GM12878 (cell line): ENCODE measurements around the gene LRWD1. TPM values are rescaled to one million over a fixed set of nuclear protein-coding genes. Genes with fewer than 3 reads are reported as not detected.

Source experiments
- ATAC-seq: fragments of 200-7000 bp; cut with Tn5 transposase; 3 replicates; pipeline ENCODE4 v1.9.1; 2020; ENCODE audit warnings: mild to moderate bottlenecking, moderate library complexity
- BruUV-seq: library from RNA; stranded (reverse); fragments of 400-500 nt; replicated peaks from 2 replicates; lab custom pipeline; 2021; lab: Mats Ljungman, UMichigan
- CTCF ChIA-PET: fragments of 300-600 bp; sonication (Branson Sonifier 250); formaldehyde crosslinking; extraction: SDS; loops from one replicate; lab custom pipeline; 2021; ENCODE audit warnings: inconsistent platforms; lab: Yijun Ruan, JAX
- POLR2A ChIA-PET: fragments of 350-600 bp; formaldehyde crosslinking; extraction: SDS; loops from one replicate; lab custom pipeline; 2021; ENCODE audit warnings: inconsistent platforms; lab: Charles Lee
- RAD21 ChIA-PET: fragments of 300-600 bp; sonication (Branson Sonifier 250); formaldehyde crosslinking; loops from one replicate; lab custom pipeline; 2023; ENCODE audit warnings: antibody characterized with exemption; ENCODE audit not compliant: unreplicated experiment; lab: Charles Lee
- SMC1A ChIA-PET: fragments of 300-600 bp; sonication (Branson Sonifier 250); formaldehyde crosslinking; loops from one replicate; lab custom pipeline; 2023; ENCODE audit not compliant: unreplicated experiment, uncharacterized antibody; lab: Charles Lee
- DNase-seq: peaks from one replicate; pipeline ENCODE4 v3.0.0-alpha.2; 2011; ENCODE audit warnings: low read depth, low spot score
- FAIRE-seq: peaks from 3 replicates; lab custom pipeline; 2011; peaks lifted over from hg19 to GRCh38; lab: Jason Lieb, UNC
- H2AFZ ChIP-seq: 2 replicates; pipeline ENCODE4 v1.6.0; 2011; ENCODE audit warnings: low read depth, low read length, control low read depth; ENCODE audit not compliant: control insufficient read depth
- H3K27ac ChIP-seq: 2 replicates; pipeline ENCODE4 v1.5.1; 2011; ENCODE audit warnings: control low read depth; ENCODE audit not compliant: control insufficient read depth, insufficient read depth
- H3K27me3 ChIP-seq, 2 experiments: replicated peaks in 1 of 2; 2 replicates each; pipeline versions ENCODE4 v1.6.0 to v1.6.1; 2011; ENCODE audit warnings: low read length in 1 of 2; ENCODE audit not compliant: control insufficient read depth in 2 of 2, insufficient read depth in 2 of 2
- H3K36me3 ChIP-seq, 2 experiments: 2 replicates each; pipeline ENCODE4 v1.5.1; 2011; ENCODE audit warnings: low read length in 1 of 2; ENCODE audit not compliant: control insufficient read depth in 2 of 2, insufficient read depth in 2 of 2
- H3K4me1 ChIP-seq: 2 replicates; pipeline ENCODE4 v1.6.1; 2011; ENCODE audit warnings: mild to moderate bottlenecking, low read length, moderate library complexity, mixed read lengths; ENCODE audit not compliant: control insufficient read depth, insufficient read depth
- H3K4me2 ChIP-seq: 2 replicates; pipeline ENCODE4 v1.6.0; 2011; ENCODE audit warnings: control low read depth; ENCODE audit not compliant: control insufficient read depth, insufficient read depth
- H3K4me3 ChIP-seq: fragments of 200-600 bp; sonication (generic); 2 replicates; pipeline ENCODE4 v1.5.1; 2016
- H3K79me2 ChIP-seq: 2 replicates; pipeline ENCODE4 v1.6.0; 2011; ENCODE audit warnings: low read length; ENCODE audit not compliant: control insufficient read depth, insufficient read depth
- H3K9ac ChIP-seq: 2 replicates; pipeline ENCODE4 v1.8.0; 2011; ENCODE audit warnings: low read length, control low read depth, mixed read lengths; ENCODE audit not compliant: control insufficient read depth, insufficient read depth
- H3K9me3 ChIP-seq: replicated peaks from 3 replicates; pipeline ENCODE4 v1.5.1; 2011; ENCODE audit warnings: mild to moderate bottlenecking, low read length; ENCODE audit not compliant: control insufficient read depth, insufficient read depth
- H4K20me1 ChIP-seq: 2 replicates; pipeline ENCODE4 v1.6.0; 2011; ENCODE audit not compliant: control insufficient read depth, insufficient read depth
- BHLHE40 ChIP-seq, 2 experiments: fragments of 450-650 bp in 1 of 2; IDR thresholded peaks; 2 replicates each; pipeline ENCODE4 v1.6.1; 2011 to 2017; ENCODE audit warnings: low read depth in 2 of 2, borderline replicate concordance in 1 of 2, improper control_type of control experiment in 1 of 2, low read length in 1 of 2, mild to moderate bottlenecking in 1 of 2
- CBFB ChIP-seq: IDR thresholded peaks from 2 replicates; pipeline ENCODE4 v1.6.1; 2016; ENCODE audit warnings: antibody characterized with exemption, low read depth
- CREM ChIP-seq: IDR thresholded peaks from 2 replicates; pipeline ENCODE4 v1.6.1; 2014; ENCODE audit warnings: antibody characterized with exemption, low read depth
- E2F8 ChIP-seq: fragments of 450-650 bp; IDR thresholded peaks from 2 replicates; pipeline ENCODE4 v1.6.1; 2018; ENCODE audit warnings: mild to moderate bottlenecking, low read depth, moderate library complexity; ENCODE audit not compliant: partially characterized antibody
- KLF5 ChIP-seq: fragments of 450-650 bp; IDR thresholded peaks from 2 replicates; pipeline ENCODE4 v1.6.1; 2014; ENCODE audit warnings: mild to moderate bottlenecking; ENCODE audit not compliant: partially characterized antibody
- MTA2 ChIP-seq: fragments of 450-650 bp; IDR thresholded peaks from 2 replicates; pipeline ENCODE4 v1.6.1; 2016; ENCODE audit warnings: low read depth, mild to moderate bottlenecking, moderate library complexity
- PKNOX1 ChIP-seq: fragments of 450-650 bp; IDR thresholded peaks from 2 replicates; pipeline ENCODE4 v1.6.1; 2016; ENCODE audit warnings: mild to moderate bottlenecking
- RAD21 ChIP-seq: IDR thresholded peaks from 2 replicates; pipeline ENCODE4 v1.6.1; 2011; ENCODE audit warnings: mild to moderate bottlenecking, low read depth, low read length, moderate library complexity; ENCODE audit not compliant: insufficient read depth
- RELB ChIP-seq: fragments of 450-650 bp; IDR thresholded peaks from 2 replicates; pipeline ENCODE4 v1.6.1; 2017; ENCODE audit warnings: low read depth, mild to moderate bottlenecking, moderate library complexity
- SMC3 ChIP-seq: IDR thresholded peaks from 2 replicates; pipeline ENCODE4 v1.6.1; 2011; ENCODE audit warnings: low read length, improper control_type of control experiment, borderline replicate concordance
- TBL1XR1 ChIP-seq: IDR thresholded peaks from 2 replicates; pipeline ENCODE4 v1.6.1; 2012; ENCODE audit warnings: low read depth, low read length, improper control_type of control experiment
- TCF3 ChIP-seq: IDR thresholded peaks from 2 replicates; pipeline ENCODE4 v1.6.1; 2012; ENCODE audit warnings: low read depth, mild to moderate bottlenecking, low read length, borderline replicate concordance; ENCODE audit not compliant: insufficient read depth
- ZBTB33 ChIP-seq: fragments of 450-650 bp; IDR thresholded peaks from 2 replicates; pipeline ENCODE4 v1.6.1; 2017; ENCODE audit warnings: mild to moderate bottlenecking
- ZZZ3 ChIP-seq: IDR thresholded peaks from 2 replicates; pipeline ENCODE4 v1.6.1; 2011; ENCODE audit warnings: low read depth; ENCODE audit not compliant: control insufficient read depth, insufficient read length
- WGBS: methylation state at CpG from one replicate; pipeline ENCODE4 v1.1.6; 2016; ENCODE audit warnings: low lambda C conversion rate; ENCODE audit not compliant: insufficient replicate concordance, insufficient coverage; ENCODE audit errors: missing lambda C conversion rate; 5-methylcytosine and 5-hydroxymethylcytosine counted together
- in situ Hi-C: fragments of 300-500 bp; cut with MboI; formaldehyde crosslinking; loops from 9 replicates; pipeline ENCODE4 v1.14.3; 2018; ENCODE audit warnings: mixed read lengths
- intact Hi-C: fragments of 100-400 bp; cut with micrococcal nuclease; formaldehyde crosslinking; loops from one replicate; pipeline ENCODE4 v1.14.2; 2022; ENCODE audit not compliant: unreplicated experiment
- polyA plus RNA-seq, 11 experiments: library from polyadenylated mRNA; depleted of rRNA in 4 of 11; unstranded in 6 of 11; stranded (reverse) in 5 of 11; fragments of >200 nt; fragmentation: Nextera tagmentation in 4 of 11; fragmentation: Illumina TruSeq in 1 of 11; extraction: Ambion mirVana in 4 of 11; extraction: Trizol in 1 of 11; gene quantifications; 1 replicate in 1 of 11; 2 replicates in 10 of 11; pipeline versions ENCODE4 v1.2.1 to v1.2.3, GENCODE V29; 2011 to 2016; ENCODE audit warnings: inconsistent platforms in 2 of 11, missing spikeins in 2 of 11, low read depth in 1 of 11
- total RNA-seq, 4 experiments: library from RNA; depleted of rRNA in 3 of 4; stranded (reverse); fragments of >200 nt in 3 of 4; fragmentation: Illumina TruSeq in 1 of 4; extraction: Trizol in 1 of 4; gene quantifications; 2 replicates each; pipeline versions ENCODE4 v1.2.1 to v1.2.3, GENCODE V29; 2013 to 2021

LRWD1 gene
- total and polyA plus RNA-seq, 10 of the 15 experiments (the other 5 are each of a cell fraction or from before 2014, with no cell fraction given): 0.40 to 64.4 (median 26.1) TPM

GRCh38 chr7:102468478-102469350 lies 3.9 kb downstream of the LRWD1 start:
- Histone ChIP-seq H4K20me1 (no peaks in the 10 kb centered on the region), H3K9ac (no peak overlapping the region), H3K4me3 (no peak overlapping the region), H3K4me1 (peaks cover 10% of the 10 kb centered on the region)
- in situ Hi-C loops: no loop called here
- ChIA-PET CTCF (interaction anchor here (1.6 to 7.0 kb wide), 3 partner anchors 19 to 66 kb away, joined by 5 to 94 read pairs (median 9); no protein-coding TSS in a partner anchor), RAD21 (no interaction called here)
- TF ChIP-seq TCF3 (no peak), PKNOX1 (no peak), KLF5 (no peak), TBL1XR1 (no peak), ZBTB33 (no peak), E2F8 (no peak), RAD21 (no peak), CREM (no peak), BHLHE40 (IDR thresholded peaks at IDR 0.05; ENCODE audit: borderline replicate concordance in 1 of 2, low read depth in 2 of 2, low read length in 1 of 2) (no peak), CBFB (no peak), ZZZ3 (no peak), SMC3 (no peak), RELB (no peak), MTA2 (no peak)
- TF ChIP-seq, all 136 proteins: peak for 0
- WGBS: 87% methylated on average over 40 of the region's 40 CpGs
- Histone ChIP-seq H3K79me2 (peaks cover 24% of the 10 kb centered on the region), H3K4me2 (no peak overlapping the region), H3K27me3 (no peaks in the 10 kb centered on the region), H3K27ac (no peak overlapping the region), H2AFZ (no peak overlapping the region), H3K9me3 (no peaks in the 10 kb centered on the region), H3K36me3 (peaks cover 6 to 26% of the 10 kb centered on the region in 2 experiments)
- ChIA-PET SMC1A (interaction anchor here (3.7 kb wide), 1 partner anchor 65 kb away, joined by 32 read pairs; no protein-coding TSS in a partner anchor), POLR2A (no interaction called here)
- BruUV-seq: no TSS peak
- intact Hi-C loops: loop anchor here (5.0 kb wide), 1 partner anchor 181 kb away; the partner anchor contains the start of gene SH2B2
- ATAC-seq: no peak
- no peak for DNase-seq
- FAIRE-seq: no peak
